HCT116 (cell line): ENCODE measurements around the gene YKT6. TPM values are rescaled to one million over a fixed set of nuclear protein-coding genes. Genes with fewer than 3 reads are reported as not detected.

Experiments
- ATAC-seq: fragments of 200-7000 bp; cut with Tn5 transposase; 2 replicates; pipeline ENCODE4 v1.9.1; 2020; ENCODE audit warnings: mild to moderate bottlenecking, moderate library complexity
- BruUV-seq: library from RNA; stranded (reverse); fragments of 400-500 nt; replicated peaks from 2 replicates; lab custom pipeline; 2021; lab: Mats Ljungman, UMichigan
- CTCF ChIA-PET: fragments of 300-600 bp; sonication (Branson Sonifier 250); formaldehyde crosslinking; loops from one replicate; lab custom pipeline; 2021; ENCODE audit warnings: antibody characterized with exemption; lab: Charles Lee
- POLR2A ChIA-PET: fragments of 300-600, 350-600 bp; sonication (Branson Sonifier 250); formaldehyde crosslinking; loops from one replicate; lab custom pipeline; 2021; ENCODE audit warnings: antibody characterized with exemption; lab: Charles Lee
- RAD21 ChIA-PET, 2 experiments: fragments of 300-600 bp; sonication (Branson Sonifier 250); formaldehyde crosslinking; loops; one replicate each; lab custom pipeline; 2023; ENCODE audit warnings: low total read pairs in 2 of 2; ENCODE audit not compliant: uncharacterized antibody in 2 of 2, unreplicated experiment in 2 of 2, low non-redundant PET in 1 of 2; lab: Charles Lee
- DNase-seq: peaks from one replicate; pipeline ENCODE4 v3.0.0-alpha.2; 2010; ENCODE audit warnings: low read depth, low spot score
- H2AFZ ChIP-seq: fragments of 200-600 bp; shearing (Covaris generic), sonication (generic); 2 replicates; pipeline ENCODE4 v1.6.1; 2017; ENCODE audit warnings: low read depth, mixed run types, mixed read lengths, antibody characterized with exemption, low read length; ENCODE audit not compliant: poor library complexity, severe bottlenecking
- H3K27ac ChIP-seq: 2 replicates; pipeline ENCODE4 v1.5.1; 2012; ENCODE audit warnings: low read depth, low read length
- H3K27me3 ChIP-seq: fragments of 200-600 bp; sonication (generic); 2 replicates; pipeline ENCODE4 v1.6.1; 2016; ENCODE audit warnings: mixed run types, low read length, mixed read lengths; ENCODE audit not compliant: insufficient read depth
- H3K36me3 ChIP-seq, 2 experiments: fragments of 200-500 bp in 1 of 2; fragments of 200-600 bp in 1 of 2; sonication (Bioruptor generic) in 1 of 2; sonication (generic) in 1 of 2; 2 replicates each; pipeline versions ENCODE4 v1.5.1 to v1.6.1; 2014 to 2016; ENCODE audit warnings: low read length in 2 of 2, inconsistent platforms in 1 of 2, mixed read lengths in 1 of 2, mixed run types in 1 of 2; ENCODE audit not compliant: insufficient read depth in 2 of 2, control insufficient read depth in 1 of 2
- H3K4me1 ChIP-seq, 2 experiments: fragments of 200-600 bp in 1 of 2; sonication (generic) in 1 of 2; 2 replicates each; pipeline versions ENCODE4 v1.5.1 to v1.6.1; 2012 to 2017; ENCODE audit warnings: low read length in 2 of 2, inconsistent platforms in 1 of 2, mild to moderate bottlenecking in 1 of 2, mixed read lengths in 1 of 2, mixed run types in 1 of 2, moderate library complexity in 1 of 2; ENCODE audit not compliant: insufficient read depth in 2 of 2, control insufficient read depth in 1 of 2
- H3K4me2 ChIP-seq: fragments of 200-600 bp; sonication (generic); 2 replicates; pipeline ENCODE4 v1.6.1; 2017; ENCODE audit warnings: mixed run types, low read length, mixed read lengths
- H3K4me3 ChIP-seq, 2 experiments: fragments of 200-600 bp in 1 of 2; sonication (generic) in 1 of 2; replicated peaks in 1 of 2; 2 replicates each; pipeline ENCODE4 v1.5.1; 2011 to 2016; ENCODE audit warnings: low read length in 2 of 2, control low read depth in 1 of 2, low read depth in 1 of 2, mild to moderate bottlenecking in 1 of 2, mixed read lengths in 1 of 2, mixed run types in 1 of 2
- H3K79me2 ChIP-seq: fragments of 200-600 bp; sonication (generic); 2 replicates; pipeline ENCODE4 v1.6.1; 2017; ENCODE audit warnings: mild to moderate bottlenecking, mixed run types, low read length, moderate library complexity, mixed read lengths; ENCODE audit not compliant: insufficient read depth
- H3K9ac ChIP-seq: fragments of 200-600 bp; sonication (generic); 2 replicates; pipeline ENCODE4 v1.6.1; 2016; ENCODE audit warnings: low read length, mixed read lengths
- H3K9me2 ChIP-seq: fragments of 200-600 bp; sonication (generic), shearing (Covaris generic); 2 replicates; pipeline ENCODE4 v1.6.1; 2017; ENCODE audit warnings: mixed run types, mild to moderate bottlenecking, moderate library complexity; ENCODE audit not compliant: insufficient read depth
- H3K9me3 ChIP-seq, 2 experiments: fragments of 200-500 bp in 1 of 2; fragments of 200-600 bp in 1 of 2; sonication (Bioruptor generic) in 1 of 2; sonication (generic) in 1 of 2; 2 replicates each; pipeline ENCODE4 v1.6.1; 2014 to 2017; ENCODE audit warnings: low read length in 2 of 2, mixed read lengths in 2 of 2, inconsistent platforms in 1 of 2, low read depth in 1 of 2, mild to moderate bottlenecking in 1 of 2, mixed run types in 1 of 2, moderate library complexity in 1 of 2; ENCODE audit not compliant: control insufficient read depth in 1 of 2, insufficient read depth in 1 of 2
- H4K20me1 ChIP-seq: fragments of 200-600 bp; sonication (generic), shearing (Covaris generic); 2 replicates; pipeline ENCODE4 v1.6.1; 2017; ENCODE audit warnings: mixed run types, mild to moderate bottlenecking, moderate library complexity; ENCODE audit not compliant: insufficient read depth
- EGR1 ChIP-seq: IDR thresholded peaks from 2 replicates; pipeline ENCODE4 v1.6.1; 2012; ENCODE audit warnings: low read depth
- MAX ChIP-seq: IDR thresholded peaks from 2 replicates; pipeline ENCODE4 v1.6.1; 2012
- POLR2A ChIP-seq: IDR thresholded peaks from 2 replicates; pipeline ENCODE4 v1.7.0; 2011; ENCODE audit warnings: borderline replicate concordance; ENCODE audit not compliant: insufficient read depth, insufficient read length; ENCODE audit errors: extremely low read depth
- REST ChIP-seq: IDR thresholded peaks from 2 replicates; pipeline ENCODE4 v1.6.1; 2012; ENCODE audit warnings: low read depth
- SP1 ChIP-seq: IDR thresholded peaks from 2 replicates; pipeline ENCODE4 v1.6.1; 2012; ENCODE audit warnings: low read depth
- TCF7L2 ChIP-seq: IDR thresholded peaks from 2 replicates; pipeline ENCODE4 v1.7.0; 2011; ENCODE audit warnings: borderline replicate concordance, inconsistent platforms; ENCODE audit not compliant: insufficient read depth, insufficient read length; ENCODE audit errors: extremely low read depth
- ZFX ChIP-seq: fragments of 450-650 bp; IDR thresholded peaks from 2 replicates; pipeline ENCODE4 v1.6.1; 2017
- intact Hi-C: fragments of 100-400 bp; cut with micrococcal nuclease; formaldehyde crosslinking; loops from 2 replicates; pipeline ENCODE4 v1.10.0; 2022
- total RNA-seq: library from RNA; stranded (reverse); gene quantifications from one replicate; pipeline ENCODE4 v1.2.1, GENCODE V29; 2021; ENCODE audit not compliant: unreplicated experiment

YKT6 gene
- total RNA-seq, 1 experiment from 2014 or later: 84.8 TPM

GRCh38 chr7:44224080-44224973 is 23.5 kb downstream of the YKT6 start:
- H3K9ac ChIP-seq: no peak overlapping the region
- no peak overlapping the region for H3K4me3 ChIP-seq
- no TSS peak for BruUV-seq
- no peaks in the 10 kb centered on the region for H3K9me3 ChIP-seq
- no peak overlapping the region for H3K4me2 ChIP-seq
- no peak for DNase-seq
- no peak for ATAC-seq
- ChIA-PET RAD21 (interaction anchor here in 1 of 2 experiments (0.6 kb wide), 1 partner anchor 237 kb away, joined by 3 read pairs; no protein-coding TSS in a partner anchor), CTCF (interaction anchor here (2.4 kb wide), 1 partner anchor 16 kb away, joined by 6 read pairs; no protein-coding TSS in a partner anchor), POLR2A (no interaction called here)
- no peak overlapping the region for H2AFZ ChIP-seq
- H3K27me3 ChIP-seq: no peaks in the 10 kb centered on the region
- H3K27ac ChIP-seq: no peak overlapping the region
- no peaks in the 10 kb centered on the region for H4K20me1 ChIP-seq
- intact Hi-C loops: no loop called here
- no peaks in the 10 kb centered on the region for H3K4me1 ChIP-seq
- TF ChIP-seq EGR1 (no peak), TCF7L2 (no peak), MAX (no peak), POLR2A (no peak), REST (no peak), ZFX (no peak), SP1 (no peak)
- no peaks in the 10 kb centered on the region for H3K9me2 ChIP-seq
- no peaks in the 10 kb centered on the region for H3K36me3 ChIP-seq
- no peaks in the 10 kb centered on the region for H3K79me2 ChIP-seq
